ENCODE data around the gene KLHL30.

KLHL30 gene

DNA sequence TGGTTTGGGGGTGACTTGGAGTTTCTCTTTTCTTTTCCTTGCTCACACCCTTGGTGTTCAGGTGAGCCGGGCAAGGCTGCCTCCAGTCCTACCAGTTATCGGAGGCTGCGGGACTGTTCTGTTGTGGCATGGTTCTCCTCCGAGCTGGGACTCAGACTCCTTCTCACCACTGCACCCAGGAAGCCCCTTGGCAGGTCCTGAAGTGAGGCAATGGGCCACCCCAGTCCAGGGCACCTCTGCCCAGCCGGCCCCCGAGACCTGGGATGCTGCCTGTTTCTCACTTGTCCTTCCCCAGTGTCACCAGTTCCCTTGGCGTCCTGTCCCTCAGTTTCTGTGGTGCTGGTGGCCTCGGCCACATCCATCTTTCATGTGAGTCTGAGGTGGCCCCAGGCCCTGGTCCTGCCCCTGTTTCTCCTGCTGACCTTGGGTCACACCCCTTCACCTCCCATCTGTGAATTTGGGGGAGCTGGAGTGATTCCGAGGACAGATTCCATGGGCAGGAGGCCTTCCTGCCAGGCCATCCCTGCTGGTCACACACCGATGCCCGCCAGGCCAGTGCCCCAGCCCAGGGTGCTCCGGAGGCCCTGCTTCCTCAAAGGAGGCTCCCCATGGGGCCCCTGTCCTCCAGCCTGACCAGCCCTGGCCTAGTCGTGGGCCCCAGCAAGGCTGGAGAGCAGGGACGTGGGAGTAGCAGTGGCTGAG lies 6.6 kb upstream of the KLHL30 start:
- no peak for DNase-seq

DNA sequence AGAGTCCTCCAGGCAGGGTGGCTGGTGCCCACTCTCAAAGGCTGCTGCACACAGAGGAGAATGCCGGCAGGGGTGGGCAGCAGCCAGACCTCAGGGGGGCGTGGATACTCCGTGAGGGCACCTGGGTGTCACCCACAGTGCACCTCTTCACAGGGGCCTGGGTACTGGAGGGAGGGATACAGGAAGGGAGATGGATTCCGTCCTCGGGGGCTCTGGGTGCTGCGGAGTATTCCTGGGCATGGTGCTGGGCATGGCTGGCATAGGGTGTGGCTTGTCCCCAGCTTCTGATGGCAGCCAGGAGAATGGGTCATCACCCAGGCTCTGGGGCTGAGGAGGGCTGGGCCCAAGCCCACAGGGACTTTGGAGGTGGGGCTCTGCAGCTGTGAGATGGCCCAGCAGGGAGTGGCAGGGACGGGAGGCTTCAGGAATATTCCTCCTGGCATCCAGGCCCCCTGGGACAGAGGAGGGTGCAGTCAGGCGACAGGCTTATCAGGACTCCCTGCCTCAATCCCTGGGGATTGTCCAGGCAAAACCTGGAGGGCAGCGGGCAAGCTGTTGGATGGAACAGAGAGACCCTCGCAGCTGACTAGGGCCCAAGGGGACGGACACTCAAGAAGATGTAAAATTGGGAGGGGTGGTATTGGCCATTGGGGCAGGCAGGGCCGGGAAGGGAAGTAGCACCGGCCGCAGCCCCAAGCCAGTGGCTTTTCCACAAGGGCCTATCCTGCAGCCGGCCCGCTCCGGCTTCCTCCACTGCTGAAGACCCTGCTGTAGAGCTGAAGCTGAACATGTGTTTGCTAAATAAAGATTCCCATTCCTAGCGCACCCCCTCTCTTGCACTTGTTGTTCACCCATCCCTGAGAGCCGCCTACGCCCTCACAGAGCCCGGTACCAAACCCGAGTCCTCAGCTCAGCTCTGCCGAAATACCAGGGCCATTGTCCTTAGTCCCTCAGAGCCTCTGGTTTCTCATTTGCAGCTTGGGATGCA lies 5.7 kb upstream of the KLHL30 start:
- DNase-seq = no peak

DNA sequence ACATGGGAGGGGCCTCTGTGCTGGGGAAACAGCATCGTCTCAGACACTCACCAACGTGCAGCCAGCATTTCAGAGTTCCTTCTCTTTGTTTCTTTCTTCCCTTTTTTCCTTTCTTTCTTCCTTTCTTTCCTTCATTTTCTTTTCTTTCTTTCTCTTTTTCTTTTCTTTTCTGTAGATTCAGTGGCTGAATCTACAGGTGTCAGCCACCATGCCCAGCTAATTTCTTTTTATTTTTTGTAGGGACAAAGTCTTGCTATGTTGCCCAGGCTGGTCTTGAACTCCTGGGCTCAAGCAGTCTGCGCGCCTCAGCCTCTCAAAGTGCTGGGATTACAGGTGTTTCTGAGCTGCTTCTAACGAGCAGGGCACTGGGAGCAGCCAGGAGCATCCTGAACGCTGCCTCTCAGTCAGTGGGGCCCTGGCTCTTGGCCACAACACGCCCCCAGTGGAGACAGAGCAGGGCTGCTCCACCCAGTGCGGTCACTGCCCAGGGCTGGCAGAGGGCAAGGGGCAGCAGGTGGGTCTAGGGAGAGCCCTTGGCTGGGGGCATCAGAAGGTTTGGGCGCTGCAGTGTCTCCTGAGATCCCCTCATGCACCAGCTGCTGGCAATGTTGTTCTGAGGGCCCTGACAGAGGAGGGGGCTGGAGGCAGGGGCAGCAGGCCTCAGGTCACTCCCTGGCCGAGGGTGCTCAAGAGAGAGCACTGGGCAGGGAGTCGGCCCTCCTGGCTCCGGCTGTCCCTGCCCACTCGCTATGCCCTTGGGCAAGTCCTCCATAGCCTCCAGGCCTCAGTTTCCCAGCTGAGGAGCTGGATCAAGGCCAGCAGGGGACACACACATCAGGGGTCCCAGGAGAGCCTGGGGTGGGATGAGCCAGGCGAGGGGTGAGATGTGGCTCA lies 4.7 kb upstream of the KLHL30 start:
- DNase-seq = no peak

DNA sequence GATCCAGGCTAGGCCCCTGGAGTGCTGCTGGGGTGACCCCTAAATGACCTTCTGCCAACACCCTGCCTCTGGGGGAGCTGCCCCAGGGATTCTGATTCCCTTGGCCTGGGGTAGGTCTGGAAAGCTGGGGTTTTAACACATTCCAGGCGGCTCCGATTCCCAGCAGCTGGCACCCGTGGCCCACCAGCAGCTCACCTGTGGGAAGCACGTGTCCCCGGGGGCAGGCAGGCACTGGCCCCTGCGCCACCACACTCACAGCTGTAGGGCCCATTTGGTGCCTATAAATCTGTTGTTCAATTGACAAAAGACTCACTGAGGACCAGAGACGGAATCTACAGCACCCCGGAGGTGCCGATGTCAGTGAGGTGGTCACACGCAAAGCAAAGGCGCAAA lies 4.1 kb upstream of the KLHL30 start:
- DNase-seq = no peak

DNA sequence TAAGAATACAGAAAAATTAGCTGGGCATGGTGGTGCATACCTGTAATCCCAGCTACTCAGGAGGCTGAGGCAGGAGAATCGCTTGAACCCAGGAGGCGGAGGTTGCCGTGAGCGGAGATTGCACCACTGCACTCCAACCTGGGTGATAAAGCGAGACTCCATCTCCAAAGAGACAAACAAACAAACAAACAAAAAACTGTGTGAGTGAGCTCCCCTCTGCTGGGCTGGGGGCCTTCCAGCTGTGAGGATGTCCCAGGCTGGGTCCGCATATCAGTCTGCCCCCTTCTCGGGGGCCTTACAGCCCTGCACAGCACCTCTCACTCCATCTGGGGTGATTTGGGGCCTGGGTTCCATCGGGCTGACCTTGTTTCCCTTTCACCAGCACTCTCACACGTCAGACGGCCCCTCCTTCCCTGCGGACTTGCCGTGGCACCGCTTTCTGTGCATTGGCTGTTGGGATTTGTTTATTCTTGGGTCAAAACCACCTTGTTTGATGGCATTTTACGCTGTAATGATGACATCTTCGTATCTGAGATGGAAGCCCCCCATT lies 2.8 kb upstream of the KLHL30 start:
- no peak for DNase-seq

DNA sequence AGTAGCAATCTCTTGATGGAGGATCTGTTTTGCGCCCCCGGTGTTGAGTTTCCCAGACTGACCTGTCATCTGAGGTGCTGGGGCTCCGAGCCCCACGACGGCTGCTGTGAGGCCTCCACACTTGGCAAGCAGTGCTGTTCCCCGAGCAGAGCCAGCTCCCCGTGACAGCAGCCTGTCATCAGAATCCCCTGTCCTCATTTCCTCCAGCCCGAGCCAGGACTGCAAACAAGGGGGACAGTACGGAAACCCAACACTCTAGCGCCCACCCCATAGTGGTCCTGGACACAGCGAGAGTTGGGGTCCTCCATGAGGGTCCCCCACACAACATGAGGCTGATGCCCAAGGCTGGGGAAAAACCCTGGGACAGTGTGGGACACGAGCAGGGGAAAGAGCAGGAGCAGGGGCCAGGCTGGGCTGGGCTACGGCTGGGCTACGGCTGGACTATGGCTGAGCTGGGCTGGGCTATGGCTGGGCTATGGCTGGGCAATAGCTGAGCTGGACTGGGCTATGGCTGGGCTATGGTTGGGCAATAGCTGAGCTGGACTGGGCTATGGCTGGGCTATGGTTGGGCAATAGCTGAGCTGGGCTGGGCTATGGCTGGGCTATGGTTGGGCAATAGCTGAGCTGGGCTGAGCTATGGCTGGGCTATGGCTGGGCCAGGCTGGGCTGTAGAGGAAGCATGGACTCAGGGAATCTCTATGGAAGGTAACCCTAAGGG lies 1.5 kb upstream of the KLHL30 start:
- DNase-seq = no peak

DNA sequence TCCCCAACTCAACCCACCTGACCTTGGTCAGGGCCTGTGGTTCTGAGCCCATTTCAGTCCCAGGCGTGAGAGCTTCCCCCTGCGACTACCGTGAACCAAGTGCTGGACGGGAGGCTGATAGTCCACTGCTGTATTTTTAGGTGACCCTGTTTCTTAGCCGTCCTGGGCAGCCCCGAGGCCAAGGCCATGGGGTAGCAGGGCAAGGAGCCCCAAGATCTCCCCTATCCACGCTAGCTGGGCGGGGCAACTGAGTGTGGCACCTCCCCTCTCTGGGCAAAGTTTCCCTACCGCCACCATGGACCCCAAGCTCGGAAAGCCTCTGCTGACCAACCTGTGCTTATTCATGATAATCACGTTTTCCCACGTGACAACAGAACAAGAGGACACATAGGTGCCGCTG lies 583 bp upstream of the KLHL30 start:
- no peak for DNase-seq

DNA sequence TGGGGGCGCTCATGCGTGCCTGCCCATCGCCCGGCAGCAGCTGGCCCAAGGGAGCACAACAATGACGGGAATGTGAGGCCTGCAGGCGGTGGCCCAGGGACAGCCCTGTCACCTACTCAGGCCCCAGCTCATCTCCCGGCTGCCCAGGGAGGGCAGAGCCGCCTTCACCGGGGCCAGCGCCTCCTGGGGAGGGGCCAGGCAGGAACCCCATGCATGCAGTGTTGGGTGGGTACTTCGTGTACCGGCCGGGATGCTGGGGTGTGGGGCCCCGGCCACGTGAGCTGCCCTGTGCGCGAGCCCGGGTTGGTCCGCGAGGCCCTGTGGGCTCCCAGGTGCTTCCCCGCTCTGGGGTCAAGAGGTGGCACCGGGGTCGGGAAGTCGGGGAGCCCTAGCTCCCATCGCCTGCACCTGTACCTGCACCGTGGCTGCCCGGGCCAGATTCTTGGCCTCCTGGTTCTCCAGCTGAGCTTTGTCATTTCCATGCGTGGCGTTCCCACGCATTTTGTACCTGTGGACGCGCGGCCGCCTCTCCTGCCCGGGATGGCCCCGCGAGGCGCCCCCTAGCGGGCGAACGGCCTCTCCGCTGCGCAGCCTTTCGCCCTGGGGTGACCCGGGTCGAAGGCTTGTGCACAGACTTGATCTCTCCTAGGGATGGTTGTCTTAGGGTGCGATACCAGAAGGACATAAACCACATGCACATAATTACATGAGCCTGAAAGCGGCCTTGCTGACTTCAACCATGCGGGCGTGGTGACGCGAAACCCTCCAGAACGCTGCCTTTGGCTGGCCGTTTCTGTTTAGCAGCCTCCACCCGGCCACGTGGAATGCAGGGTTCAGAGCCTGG lies 950 bp downstream of the KLHL30 start:
- DNase-seq = no peak

DNA sequence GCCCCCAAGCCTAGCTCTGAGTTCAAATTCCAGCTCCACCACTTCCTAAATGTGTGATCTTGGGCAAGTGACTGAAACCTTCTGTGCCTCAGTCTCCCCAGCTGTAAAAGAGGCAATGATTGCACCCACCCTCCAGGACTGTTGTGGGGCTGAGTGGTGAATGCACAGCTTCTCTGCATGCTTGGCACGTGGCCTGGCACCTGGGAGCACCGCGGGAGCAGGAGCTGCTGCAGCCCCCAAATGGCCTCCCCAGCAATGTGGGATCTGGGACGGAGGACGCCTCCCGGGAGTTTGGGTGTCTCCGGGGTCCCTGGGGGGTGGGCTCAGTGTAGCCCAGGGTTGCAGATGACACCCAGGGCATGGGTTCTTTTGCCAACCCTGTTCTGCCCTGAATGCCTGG lies 1.6 kb downstream of the KLHL30 start:
- DNase-seq = no peak

DNA sequence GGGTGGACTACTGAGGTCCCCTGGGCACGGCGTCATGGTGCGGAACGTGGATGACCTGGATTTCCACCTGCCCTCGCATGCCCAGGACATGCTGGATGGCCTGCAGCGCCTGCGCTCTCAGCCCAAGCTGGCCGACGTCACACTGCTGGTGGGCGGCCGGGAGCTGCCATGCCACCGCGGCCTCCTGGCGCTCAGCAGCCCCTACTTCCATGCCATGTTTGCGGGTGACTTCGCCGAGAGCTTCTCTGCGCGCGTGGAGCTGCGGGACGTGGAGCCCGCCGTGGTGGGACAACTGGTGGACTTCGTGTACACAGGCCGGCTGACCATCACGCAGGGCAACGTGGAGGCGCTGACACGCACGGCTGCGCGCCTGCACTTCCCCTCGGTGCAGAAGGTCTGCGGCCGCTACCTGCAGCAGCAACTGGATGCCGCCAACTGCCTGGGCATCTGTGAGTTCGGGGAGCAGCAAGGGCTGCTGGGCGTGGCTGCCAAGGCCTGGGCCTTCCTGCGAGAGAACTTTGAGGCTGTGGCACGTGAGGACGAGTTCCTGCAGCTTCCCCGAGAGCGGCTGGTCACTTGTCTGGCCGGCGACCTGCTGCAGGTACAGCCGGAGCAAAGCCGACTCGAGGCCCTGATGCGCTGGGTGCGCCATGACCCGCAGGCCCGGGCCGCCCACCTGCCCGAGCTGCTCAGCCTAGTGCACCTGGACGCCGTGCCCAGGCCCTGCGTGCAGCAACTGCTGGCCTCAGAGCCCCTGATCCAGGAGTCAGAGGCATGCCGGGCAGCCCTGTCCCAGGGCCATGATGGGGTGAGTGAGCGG lies 2.5 kb downstream of the KLHL30 start:
- no peak for DNase-seq

DNA sequence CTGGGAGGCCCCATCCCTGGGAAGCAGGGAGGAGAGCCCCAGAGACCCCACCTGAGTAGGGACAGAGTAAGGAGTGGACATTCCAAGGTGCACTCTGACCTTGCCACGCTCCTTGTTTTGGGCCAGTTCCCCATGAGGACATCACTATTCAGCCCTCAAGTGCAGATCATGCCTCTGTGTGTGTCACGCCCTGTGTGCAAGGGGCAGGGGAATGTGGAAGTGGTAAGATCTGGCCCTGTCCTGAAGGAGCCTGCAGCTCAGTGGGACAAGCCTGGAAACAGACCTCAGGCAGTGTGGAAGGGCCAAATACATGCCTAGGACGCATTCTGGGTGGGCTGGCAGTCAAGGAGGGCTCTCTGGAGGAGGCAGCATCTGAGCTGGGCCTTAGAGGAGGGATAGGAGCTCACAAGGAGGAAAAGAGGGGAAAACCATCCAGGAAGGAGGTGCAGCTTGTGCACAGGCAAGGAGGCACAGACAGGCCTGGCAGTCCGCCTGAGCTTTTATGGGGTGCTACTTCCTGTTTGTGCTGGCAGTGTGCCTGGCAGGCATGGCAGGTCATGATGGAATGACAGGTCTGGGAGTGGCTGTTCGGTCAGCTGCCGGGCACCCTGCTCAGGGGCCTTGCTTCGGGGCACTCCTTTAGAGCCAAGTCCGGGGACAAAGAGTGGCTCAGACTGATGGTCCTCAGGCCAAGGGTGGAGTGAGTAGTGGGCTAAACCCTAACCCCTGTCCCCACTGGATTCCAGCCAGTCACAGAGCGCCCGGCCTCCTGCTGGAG lies 3.3 kb downstream of the KLHL30 start:
- no peak for DNase-seq

DNA sequence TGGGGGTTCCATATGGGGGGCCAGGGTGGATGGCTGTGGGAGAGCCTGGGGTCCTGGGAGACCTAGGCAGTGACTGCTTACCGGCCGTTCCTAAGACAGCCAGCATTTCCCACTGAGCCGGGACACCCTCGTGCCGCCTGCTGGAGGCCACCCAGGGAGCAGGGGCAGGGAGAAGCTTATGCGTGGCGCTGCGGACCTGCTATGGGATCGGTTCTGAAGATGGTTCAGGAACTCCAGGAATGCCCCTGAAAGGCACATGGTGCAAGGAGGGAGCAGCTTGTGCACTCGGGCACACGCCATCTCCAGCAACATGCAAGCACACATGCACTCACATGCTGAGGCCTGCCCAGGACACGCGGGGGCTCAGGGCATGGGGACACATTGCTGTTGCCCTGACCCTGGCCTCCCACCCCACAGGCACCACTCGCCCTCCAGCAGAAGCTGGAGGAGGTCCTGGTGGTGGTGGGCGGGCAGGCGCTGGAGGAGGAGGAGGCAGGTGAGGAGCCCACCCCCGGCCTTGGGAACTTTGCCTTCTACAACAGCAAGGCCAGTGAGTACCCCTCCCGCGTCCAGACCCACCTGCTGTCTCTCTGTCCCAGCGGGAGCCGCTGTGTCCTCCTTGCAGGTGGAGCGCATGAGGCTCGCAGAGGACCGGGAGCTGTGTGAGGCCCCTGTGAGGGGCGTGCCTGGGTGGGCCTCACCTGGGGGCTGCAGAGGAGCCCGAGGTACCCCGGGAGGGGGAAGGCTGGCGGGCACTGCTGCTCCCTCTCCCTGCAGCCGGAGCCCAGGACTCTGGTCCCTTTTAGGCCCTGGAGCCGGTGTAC lies 4.1 kb downstream of the KLHL30 start:
- no peak for DNase-seq

DNA sequence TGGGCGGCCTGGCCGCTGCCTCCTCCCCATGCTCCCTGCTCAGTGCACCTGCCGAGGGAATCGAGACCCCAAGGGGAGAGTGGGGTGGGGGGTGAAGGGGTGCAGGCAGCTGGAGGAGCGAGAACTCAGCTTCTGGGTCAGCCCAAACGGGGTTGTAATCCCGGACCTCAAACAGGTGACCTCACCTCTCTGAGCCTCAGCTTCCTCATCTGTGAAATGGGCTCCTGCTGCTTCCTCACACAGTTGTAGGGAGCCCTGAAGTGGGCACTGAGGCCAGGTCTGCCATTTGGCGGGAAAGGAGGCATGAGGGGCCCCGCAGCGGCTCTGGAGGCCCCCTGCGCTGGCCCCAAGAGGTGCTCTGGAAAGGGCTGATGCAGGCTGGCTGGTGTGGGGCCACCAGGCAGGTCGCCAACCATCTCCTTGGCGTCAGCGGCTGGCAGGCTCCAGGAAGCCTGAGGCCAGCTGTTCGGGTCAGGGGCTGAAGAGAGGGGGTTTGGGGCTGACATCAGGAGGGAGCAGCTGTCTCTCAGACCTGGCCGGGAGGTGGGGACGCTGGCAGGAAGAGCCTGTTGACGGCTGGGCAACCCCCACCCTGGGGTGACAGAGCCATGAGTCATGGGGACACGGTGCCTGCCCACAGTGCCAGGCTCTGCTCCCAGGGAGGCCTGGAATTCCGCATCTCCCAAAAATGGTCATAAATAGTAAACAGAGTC lies 4.9 kb downstream of the KLHL30 start:
- no peak for DNase-seq

DNA sequence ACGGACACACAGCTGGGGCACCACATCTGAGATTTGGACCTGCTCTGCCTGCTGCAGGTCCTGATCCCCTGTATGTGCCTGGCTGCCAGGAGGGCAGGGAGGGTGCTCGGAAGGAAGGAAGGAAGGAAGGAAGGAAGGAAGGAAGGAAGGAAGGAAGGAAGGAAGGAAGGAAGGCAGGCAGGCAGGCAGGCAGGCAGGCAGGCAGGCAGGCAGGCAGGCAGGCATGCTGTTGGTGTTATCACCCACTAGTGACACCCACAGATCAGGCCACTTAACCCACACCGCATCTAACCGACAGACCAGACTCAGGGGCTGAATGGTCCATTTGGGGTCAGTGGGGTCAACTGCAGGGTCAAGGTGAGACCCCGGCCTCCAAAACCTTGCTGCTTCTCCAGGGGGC lies 5.8 kb downstream of the KLHL30 start:
- DNase-seq = no peak

DNA sequence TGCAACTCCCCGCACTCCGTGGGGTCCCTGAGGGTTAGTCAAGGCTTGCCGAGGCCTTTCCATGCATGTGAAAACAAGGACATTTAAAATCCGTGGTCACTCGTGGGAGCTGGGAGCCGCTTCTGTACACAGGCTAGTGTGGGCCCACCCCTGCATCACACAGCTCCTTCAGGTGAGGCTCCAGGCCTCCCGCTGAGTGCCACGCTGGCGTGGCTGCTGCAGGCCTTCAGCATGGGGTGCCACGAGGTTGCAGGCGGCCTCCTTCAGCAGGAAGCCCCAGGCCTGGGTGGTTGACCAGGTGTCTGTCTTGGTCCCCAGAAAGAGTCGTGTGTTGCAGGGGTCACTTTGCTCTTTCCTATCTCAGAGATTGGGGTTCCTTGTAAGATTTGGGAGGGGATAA lies 6.6 kb downstream of the KLHL30 start:
- no peak for DNase-seq

DNA sequence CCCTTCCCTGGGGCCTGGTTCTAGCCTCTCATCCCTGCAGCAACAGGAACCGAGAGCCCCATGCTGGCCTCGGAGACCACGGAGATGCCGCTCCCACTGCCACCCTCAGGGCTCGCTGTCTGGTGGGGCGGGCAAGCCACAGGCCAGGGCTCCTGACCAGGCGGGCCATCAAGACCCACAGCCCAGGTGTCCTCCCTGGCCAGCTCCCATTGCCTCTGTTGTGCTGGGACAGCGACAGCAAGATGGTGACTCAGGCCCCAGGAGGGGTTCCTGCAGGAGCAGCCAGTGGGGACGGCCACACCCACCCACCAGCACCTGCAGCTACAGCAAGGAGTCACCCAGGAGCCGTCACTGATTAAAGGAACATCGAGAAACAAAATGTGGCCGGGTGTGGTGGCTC lies 7.4 kb downstream of the KLHL30 start:
- no peak for DNase-seq

DNA sequence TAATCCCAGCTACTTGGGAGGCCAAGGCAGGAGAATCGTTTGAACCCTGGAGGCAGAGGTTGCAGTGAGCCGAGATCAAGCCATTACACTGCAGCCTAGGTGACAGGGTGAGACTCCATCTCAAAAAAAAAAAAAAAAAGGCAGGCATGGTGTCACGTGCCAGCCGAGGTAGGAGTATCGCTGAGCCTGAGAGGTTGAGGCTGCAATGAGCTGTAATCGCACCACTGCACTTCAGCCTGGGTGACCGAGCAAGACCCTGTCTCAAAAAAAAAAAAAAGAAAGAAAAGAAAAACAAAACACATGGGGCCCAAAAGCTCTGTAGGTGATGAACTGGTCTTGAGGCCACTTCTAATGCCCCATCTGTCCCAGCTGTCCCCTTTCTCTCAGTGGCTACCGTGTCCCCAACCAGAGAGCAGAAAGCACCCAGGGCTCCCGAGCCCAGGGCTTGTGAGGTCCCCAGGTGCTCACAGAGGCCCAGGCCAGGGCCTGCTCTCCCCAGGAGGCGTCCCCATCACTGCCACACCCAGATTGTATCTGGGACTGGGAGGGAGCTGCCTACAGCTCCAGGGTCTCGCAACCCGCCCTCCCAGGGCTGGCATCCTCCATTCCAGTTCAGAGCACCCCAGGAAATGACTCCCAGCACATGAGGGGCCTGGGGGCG lies 8.5 kb downstream of the KLHL30 start:
- DNase-seq = no peak

All from activated naive CD4-positive, alpha-beta T cell (primary cell).